ENCODE measurements around the gene EPSTI1.
"Not testable (repeated sequence)": the region's sequence is repeated elsewhere in the genome, so short reads cannot be mapped to it uniquely, and the experiment has no call there.

Gene EPSTI1

DNA sequence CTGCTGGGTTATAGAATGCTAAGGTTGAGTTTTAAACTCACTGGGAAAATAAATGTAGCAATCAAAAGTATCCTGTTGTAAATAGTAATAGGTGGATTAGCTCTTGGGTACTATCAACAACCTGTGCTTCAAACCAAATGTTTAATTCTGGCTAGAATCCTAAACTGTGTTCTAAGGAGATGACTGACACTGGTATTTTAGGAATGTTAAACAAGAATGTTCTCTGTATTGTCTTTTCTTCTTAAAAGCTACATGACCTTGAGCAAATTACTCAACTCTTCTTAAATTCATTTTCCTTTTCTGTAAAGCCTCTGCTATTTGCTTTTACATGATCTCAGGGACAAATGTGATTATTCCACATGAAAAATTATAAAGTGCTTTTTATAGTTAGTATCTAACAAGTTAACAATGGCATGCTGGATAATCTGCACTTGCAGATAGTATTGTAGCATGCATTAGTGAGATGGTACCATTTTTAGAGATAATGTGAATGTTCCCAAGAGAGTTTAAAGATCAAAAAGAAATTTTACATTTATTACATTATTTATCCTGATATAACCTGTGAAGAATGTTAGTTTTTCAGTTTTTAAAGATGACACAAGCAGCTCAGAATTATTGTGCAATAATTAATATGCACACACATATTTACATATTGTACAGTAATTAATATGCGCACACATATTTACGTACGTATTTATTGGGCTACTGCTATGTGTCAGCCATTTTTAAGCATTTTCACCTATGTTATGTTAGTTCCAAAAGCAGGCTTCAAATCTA is 13.6 kb upstream of the EPSTI1 start:
- peak; percentile 53 for DNase-seq (ENCODE audit: low spot score)

DNA sequence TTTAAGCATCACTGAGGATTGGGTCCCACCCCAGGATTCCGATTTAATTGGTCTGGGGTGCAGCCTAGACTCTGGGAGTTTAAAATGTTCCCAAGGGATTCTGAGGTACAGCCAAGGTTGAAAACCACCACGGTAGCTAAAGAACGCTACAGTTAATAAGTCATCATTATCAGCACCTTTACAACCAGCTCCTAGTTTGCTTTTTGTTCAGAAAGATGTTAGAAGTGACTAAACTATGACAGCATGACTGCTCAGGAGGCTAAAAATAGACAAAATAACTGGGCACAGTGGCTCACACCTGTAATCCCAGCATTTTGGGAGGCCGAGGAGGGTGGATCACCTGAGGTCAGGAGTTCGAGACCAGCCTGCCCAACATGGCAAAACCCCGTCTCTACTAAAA is 11.7 kb upstream of the EPSTI1 start:
- DNase-seq (ENCODE audit: low spot score): no peak

GRCh38 chr13:43003010-43003409 is 11.0 kb upstream of the EPSTI1 start:
- no peak for DNase-seq (ENCODE audit: low spot score)

DNA sequence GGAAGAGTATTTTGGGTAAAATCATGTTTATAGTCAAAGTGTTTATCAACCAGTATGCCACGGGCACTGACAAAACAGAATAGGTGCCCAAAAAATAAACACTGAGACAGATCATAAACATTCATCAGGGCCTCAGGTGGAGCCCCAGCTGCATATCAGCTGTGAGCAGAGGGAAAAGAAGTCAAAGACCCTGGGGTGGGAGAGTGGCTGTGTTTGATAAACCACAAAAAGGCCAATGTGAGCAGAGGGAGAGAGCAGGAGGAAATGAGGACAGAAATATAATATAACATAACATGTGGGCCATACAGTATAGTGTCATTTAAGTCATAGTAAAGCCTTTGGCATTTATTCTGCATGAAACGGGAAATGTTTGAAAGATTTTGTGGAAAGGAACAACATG is 10.0 kb upstream of the EPSTI1 start:
- no peak for DNase-seq (ENCODE audit: low spot score)

DNA sequence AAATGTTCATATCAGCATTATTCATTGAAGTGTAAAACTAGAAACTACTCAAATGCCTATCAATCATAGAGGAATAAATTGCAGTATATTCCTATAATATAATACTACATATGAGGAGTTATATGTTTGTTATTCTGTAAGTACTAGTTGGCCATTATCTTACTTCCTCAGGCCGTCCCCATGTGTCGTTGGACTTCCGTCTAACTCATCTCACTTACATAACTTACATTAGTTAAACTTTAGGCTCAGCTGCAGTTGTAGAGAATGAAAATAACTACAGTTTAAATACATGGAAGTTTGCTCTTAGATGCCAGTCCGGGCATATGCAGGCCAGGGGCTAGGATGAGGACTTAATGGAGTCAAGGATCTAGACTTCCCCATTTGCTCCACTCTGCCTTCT is 8.6 kb upstream of the EPSTI1 start:
- no peak for DNase-seq (ENCODE audit: low spot score)

DNA sequence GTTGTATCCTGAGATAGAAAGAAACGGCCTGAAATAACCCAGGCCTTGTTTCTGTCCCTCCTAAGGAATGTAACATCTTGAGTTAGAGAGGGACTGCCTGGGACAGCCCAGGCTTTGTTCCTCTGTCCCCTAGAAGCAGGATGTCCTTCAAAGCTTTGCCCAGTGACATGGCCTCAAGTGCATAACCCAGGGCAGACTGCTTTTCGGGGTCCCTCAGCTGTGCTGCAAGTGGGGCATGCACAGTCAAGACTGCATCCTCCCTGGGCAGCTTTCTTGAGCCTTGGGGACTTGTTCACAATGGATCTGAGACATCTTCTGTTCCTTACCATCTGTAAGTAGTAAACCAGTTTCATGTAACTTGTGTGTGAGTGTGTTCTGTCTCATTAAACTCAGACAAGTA is 7.5 kb upstream of the EPSTI1 start:
- no peak for DNase-seq (ENCODE audit: low spot score)

DNA sequence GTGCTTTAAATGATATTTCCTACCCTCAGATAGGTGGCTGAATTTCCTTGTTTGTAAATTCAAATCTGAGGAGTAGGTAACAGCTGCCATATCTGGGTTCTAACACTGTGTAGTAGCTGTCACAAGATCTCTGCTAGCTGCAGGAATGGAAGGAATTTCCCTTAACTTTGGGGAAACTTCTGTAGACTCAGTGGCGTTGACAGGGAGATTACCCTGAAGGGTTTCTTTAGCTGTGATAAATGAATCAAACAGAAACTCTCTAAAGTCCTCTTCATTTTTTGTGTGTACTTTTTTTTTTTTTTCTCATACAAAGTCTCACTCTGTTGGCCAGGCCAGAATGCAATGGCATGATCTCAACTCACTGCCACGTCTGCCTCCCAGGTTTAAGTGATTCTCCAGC is 5.3 kb upstream of the EPSTI1 start:
- DNase-seq (ENCODE audit: low spot score): peak; percentile 32

- peak; percentile 70 for DNase-seq (ENCODE audit: low spot score)
Measured at GRCh38 chr13:42996584-42996983, 4.5 kb upstream of the EPSTI1 start.

GRCh38 chr13:42994878-42995277 is 2.8 kb upstream of the EPSTI1 start:
- no peak for DNase-seq (ENCODE audit: low spot score)

DNA sequence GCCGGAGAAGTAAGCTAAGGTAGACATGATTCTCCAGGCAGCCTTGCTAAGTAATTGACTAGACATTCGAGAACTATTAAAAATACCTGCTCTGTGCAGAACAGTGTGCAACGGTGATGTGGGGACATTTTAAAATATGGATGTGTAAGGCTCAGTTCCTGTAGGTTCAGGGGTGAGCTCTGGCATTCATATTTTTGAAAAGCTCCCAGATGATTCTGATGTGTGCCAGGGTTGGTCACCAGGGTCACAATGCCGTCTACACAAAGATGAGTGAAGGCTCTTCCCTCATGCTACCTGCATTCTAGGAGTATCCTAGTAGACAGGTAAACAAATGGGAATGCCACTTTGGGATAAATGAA is 702 bp upstream of the EPSTI1 start:
- no peak for DNase-seq (ENCODE audit: low spot score)

- not testable (repeated sequence) for DNase-seq (ENCODE audit: low spot score)
Measured at GRCh38 chr13:42991233-42991897, 676 bp downstream of the EPSTI1 start.

- DNase-seq (ENCODE audit: low spot score): no peak
Measured at GRCh38 chr13:42990291-42991232, 1.5 kb downstream of the EPSTI1 start.

DNA sequence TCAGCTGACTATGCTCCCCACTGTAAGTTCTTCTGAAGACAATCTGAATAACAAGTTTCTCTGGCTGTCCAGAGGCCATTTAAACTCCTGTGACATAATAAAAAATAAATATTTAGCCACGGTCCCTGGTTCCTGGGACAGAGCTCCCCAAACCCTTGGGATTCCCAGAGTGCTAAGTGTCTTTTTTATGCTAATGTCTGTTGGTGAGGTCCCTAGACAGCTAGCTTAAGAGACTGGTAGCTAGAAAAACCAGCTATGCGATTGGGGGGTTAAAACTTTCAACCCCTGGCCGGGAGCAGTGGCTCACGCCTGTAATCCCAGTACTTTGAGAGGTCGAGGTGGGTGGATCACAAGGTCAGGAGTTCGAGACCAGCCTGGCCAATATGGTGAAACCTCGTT is 5.9 kb downstream of the EPSTI1 start:
- no peak for DNase-seq (ENCODE audit: low spot score)

- peak; percentile 40 for DNase-seq (ENCODE audit: low spot score)
Measured at GRCh38 chr13:42985312-42986175, 6.5 kb downstream of the EPSTI1 start.

DNA sequence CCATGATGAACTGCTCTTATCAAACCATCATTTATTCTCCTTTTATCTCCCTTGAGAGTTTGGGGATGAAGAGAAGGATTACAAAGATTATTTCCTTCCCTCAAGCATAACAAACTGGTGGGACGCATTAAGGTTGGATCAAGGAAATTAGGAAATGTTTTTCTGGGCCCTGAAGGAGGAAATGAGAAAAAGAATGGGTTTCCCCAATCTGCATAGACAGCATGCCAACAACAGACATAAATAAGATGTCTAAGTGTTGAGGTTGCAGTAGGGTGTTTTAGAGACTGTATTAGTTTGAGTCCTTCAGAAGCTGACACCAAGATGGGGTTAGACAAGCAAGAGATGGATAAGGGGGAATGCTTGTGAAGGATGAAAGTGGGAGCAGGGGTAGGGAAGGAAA is 7.3 kb downstream of the EPSTI1 start:
- DNase-seq (ENCODE audit: low spot score): no peak

DNA sequence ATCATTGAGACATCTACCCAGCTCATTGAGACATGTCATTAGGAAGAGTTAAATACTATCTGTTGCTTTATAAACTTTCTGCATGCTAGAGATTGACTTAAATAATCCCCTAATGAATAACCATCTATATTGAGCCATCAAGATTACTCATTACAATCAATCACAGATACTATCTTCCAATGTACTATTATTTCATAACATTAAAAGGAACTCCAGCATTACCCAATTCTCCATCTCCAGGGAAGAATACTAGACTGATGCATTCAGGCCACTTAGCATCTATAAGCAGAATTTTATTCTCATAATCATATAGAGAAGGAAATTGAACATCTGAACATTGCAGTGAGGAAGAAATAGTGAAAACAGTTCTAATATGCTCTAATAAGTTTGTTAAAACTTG is 8.0 kb downstream of the EPSTI1 start:
- DNase-seq (ENCODE audit: low spot score): no peak

DNA sequence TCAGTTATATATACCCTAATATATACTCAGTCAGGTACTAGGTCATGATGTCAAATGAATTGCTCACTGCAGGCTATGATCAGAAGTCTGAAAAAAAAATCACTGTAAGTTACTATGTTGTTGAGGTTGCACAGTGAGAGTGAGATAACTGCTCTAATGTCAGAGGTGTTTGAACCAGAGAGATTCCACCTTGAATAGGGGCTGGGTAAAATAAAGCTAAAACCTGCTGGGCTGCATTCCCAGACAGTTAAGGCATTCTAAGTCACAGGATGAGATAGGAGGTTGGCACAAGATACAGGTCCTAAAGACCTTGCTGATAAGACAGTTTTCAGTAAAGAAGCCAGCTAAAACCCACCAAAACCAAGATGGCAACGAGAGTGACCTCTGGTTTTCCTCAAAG is 10.2 kb downstream of the EPSTI1 start:
- DNase-seq (ENCODE audit: low spot score): no peak

DNA sequence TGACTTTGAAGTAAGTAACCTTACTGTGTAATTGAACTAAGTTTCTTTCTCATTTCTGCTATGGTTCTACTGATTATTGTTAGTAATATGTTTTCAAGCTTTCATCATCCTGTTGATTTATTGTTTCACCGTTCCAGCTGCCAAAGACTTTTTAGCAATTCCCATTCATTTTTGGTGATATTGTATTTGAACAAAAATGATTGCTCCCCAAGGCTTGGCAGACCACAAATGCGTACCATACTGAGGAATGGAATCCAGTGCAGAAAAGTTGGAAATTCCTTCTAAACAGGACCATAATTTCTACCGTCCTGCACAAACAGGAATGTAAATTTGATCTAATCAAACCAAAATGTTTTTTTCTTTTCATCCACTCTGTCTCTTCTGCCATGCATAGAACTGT is 10.7 kb downstream of the EPSTI1 start:
- peak; percentile 66 for DNase-seq (ENCODE audit: low spot score)

- no peak for DNase-seq (ENCODE audit: low spot score)
Measured at GRCh38 chr13:42977219-42977659, 14.8 kb downstream of the EPSTI1 start.

DNA sequence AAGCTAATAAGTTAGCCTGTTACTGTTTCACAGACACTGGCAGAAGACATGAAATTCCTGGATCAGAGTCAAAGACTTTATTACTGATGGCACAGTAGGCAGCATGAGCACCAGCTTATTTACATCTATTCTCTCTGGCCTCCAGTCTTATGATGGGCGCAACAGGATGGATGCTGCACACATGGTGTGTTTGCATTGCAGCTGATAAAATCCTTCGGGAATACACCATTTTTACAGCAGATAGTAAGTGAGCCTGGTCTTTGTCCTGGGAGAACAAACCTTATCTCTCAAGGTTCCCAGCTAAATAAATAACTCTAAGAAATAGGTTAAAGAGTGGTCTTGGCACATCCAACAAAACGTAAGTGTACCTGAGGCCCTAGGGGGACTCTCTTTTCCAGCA is 16.0 kb downstream of the EPSTI1 start:
- no peak for DNase-seq (ENCODE audit: low spot score)

DNA sequence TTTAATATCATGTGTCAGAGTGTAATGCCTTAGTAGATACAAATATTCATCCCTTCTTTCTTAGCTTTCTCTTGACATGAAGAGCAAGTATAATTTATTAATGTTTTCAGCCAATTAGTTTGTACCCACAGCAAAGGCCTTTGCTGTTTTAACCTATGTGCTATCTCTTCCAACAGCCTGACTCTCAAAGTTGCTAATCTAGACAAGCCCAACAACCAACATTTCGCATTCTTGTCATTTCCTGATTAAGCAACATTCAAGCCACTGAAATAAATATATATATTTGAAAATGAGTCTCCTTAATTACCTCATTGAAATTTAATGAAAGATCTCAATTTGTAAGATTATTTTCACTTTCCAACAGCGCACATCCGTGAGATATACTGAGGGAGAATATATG is 18.5 kb downstream of the EPSTI1 start:
- DNase-seq (ENCODE audit: low spot score): no peak

Measured in GM03348 (cell line).